ENCODE data around the gene PZP. TPM values are rescaled to one million over a fixed set of nuclear protein-coding genes. Genes with fewer than 3 reads are reported as not detected.

The PZP gene
- total and polyA plus RNA-seq, 2 of the 8 experiments (the other 6 are each of a cell fraction or from before 2014, with no cell fraction given): 0.08 TPM; not detected in 1

DNA sequence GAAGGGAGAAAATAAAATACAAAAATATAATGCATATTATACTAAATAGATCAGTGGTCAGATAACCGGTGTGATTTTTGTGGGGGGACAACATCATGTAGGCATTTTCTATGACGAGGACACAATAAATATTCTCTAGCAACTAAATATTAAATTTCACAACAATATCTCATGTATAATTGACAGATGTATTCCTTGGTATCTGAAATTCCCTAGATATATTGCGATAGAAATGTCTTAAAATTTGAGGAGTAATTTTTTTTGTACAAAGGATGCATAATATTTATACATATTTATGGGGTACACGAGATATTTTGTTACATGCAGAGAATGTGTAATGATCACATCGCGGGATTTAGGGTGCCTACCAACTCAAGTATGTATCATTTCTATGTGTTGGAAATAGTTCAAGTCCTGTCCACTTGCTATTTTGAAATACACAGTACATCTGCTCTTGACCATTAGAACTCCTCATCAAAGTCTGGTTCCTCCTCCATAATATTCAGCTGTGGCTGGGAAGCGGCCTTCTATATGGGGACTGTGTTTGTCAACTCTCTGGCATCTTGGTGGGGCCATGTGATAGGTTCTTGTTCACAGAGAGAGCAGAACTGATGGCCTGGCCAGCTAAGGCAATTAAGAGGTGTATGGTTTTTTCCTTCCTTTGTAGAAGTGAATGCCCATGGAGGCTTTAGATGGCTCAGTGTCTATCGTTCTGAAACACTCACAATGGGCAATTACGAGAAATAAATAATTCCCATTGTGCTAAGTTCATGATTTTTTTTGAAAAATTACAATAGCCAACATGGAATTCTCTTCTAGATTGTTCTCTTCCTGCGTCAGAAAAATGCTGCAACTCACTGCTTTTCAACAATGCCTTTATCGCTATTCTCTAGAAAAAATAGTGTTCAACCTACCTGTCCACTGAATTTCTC is 101.3 kb downstream of the PZP start (continued):
- TF ChIP-seq, protein P1, sequence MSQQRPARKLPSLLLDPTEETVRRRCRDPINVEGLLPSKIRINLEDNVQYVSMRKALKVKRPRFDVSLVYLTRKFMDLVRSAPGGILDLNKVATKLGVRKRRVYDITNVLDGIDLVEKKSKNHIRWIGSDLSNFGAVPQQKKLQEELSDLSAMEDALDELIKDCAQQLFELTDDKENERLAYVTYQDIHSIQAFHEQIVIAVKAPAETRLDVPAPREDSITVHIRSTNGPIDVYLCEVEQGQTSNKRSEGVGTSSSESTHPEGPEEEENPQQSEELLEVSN (IDR thresholded peaks at IDR 0.05): no peak
- TF ChIP-seq, protein P2, sequence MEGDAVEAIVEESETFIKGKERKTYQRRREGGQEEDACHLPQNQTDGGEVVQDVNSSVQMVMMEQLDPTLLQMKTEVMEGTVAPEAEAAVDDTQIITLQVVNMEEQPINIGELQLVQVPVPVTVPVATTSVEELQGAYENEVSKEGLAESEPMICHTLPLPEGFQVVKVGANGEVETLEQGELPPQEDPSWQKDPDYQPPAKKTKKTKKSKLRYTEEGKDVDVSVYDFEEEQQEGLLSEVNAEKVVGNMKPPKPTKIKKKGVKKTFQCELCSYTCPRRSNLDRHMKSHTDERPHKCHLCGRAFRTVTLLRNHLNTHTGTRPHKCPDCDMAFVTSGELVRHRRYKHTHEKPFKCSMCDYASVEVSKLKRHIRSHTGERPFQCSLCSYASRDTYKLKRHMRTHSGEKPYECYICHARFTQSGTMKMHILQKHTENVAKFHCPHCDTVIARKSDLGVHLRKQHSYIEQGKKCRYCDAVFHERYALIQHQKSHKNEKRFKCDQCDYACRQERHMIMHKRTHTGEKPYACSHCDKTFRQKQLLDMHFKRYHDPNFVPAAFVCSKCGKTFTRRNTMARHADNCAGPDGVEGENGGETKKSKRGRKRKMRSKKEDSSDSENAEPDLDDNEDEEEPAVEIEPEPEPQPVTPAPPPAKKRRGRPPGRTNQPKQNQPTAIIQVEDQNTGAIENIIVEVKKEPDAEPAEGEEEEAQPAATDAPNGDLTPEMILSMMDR (IDR thresholded peaks at IDR 0.05; ENCODE audit: control extremely low read depth in 1 of 3, insufficient read depth in 1 of 3, low read depth in 1 of 3, low read length in 3 of 3): no peak
- TF ChIP-seq NRF1 (IDR thresholded peaks at IDR 0.05; ENCODE audit: low read depth, low read length): no peak
- no peak for TF ChIP-seq EP300 (IDR thresholded peaks at IDR 0.05; ENCODE audit: borderline replicate concordance in 1 of 2, low read depth in 2 of 2, low read length in 2 of 2)
- TF ChIP-seq TBP (IDR thresholded peaks at IDR 0.05; ENCODE audit: low read depth, low read length): no peak
- TF ChIP-seq CTBP2 (IDR thresholded peaks at IDR 0.05; ENCODE audit: borderline replicate concordance, insufficient read depth, insufficient read length, low read length): no peak
